C4-2B (cell line): ENCODE data around the gene RNLS.

Source experiments
- ZFX ChIP-seq: fragments of 450-650 bp; IDR thresholded peaks from 2 replicates; pipeline ENCODE4 v1.6.1; 2017
- TF ChIP-seq, protein P1 (sequence below): fragments of 450-650 bp; conservative IDR thresholded peaks from 2 replicates; pipeline ENCODE4 v1.5.1; 2017; ENCODE audit warnings: mild to moderate bottlenecking

DNA sequence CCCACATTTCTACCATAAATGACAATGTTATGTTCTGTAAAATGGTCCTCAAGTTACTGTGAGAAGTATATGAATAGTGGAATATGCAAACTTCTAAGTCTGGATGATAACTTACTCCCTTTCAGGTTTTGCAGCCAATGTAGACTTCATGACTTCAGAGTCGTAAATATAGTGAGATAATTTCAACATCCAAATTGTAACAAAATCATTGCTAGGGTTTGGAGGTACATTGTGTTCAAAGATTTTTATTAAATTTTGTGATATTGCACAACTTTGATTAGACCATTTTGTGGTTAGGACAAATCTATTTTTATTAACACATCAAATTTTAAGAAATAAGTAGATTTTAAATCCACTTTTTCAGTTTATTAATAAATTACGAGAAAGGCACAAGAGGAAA lies 270.3 kb downstream of the RNLS start:
- TF ChIP-seq, protein P1, sequence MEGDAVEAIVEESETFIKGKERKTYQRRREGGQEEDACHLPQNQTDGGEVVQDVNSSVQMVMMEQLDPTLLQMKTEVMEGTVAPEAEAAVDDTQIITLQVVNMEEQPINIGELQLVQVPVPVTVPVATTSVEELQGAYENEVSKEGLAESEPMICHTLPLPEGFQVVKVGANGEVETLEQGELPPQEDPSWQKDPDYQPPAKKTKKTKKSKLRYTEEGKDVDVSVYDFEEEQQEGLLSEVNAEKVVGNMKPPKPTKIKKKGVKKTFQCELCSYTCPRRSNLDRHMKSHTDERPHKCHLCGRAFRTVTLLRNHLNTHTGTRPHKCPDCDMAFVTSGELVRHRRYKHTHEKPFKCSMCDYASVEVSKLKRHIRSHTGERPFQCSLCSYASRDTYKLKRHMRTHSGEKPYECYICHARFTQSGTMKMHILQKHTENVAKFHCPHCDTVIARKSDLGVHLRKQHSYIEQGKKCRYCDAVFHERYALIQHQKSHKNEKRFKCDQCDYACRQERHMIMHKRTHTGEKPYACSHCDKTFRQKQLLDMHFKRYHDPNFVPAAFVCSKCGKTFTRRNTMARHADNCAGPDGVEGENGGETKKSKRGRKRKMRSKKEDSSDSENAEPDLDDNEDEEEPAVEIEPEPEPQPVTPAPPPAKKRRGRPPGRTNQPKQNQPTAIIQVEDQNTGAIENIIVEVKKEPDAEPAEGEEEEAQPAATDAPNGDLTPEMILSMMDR, result no peak
- no peak for TF ChIP-seq ZFX
